BJ (cell line): ENCODE measurements around the gene IGFBP6. TPM values are rescaled to one million over a fixed set of nuclear protein-coding genes. Genes with fewer than 3 reads are reported as not detected.
"Not testable (repeated sequence)": the region's sequence is repeated elsewhere in the genome, so short reads cannot be mapped to it uniquely, and the experiment has no call there.

ENCODE experiments used
- CTCF ChIA-PET: fragments of 350-600 bp; formaldehyde crosslinking; extraction: SDS; loops from one replicate; lab custom pipeline; 2021; ENCODE audit warnings: antibody characterized with exemption, inconsistent platforms; lab: Yijun Ruan, JAX
- POLR2A ChIA-PET: fragments of 300-600 bp; sonication (Branson Sonifier 250); formaldehyde crosslinking; extraction: SDS; loops from one replicate; lab custom pipeline; 2021; ENCODE audit warnings: antibody characterized with exemption; lab: Charles Lee
- DNase-seq: peaks from one replicate; pipeline ENCODE4 v3.0.0-alpha.2; 2011; ENCODE audit warnings: low read depth
- H3K27me3 ChIP-seq: 2 replicates; pipeline ENCODE4 v1.6.0; 2011; ENCODE audit warnings: low read length; ENCODE audit not compliant: control insufficient read depth, insufficient read depth
- H3K36me3 ChIP-seq: 2 replicates; pipeline ENCODE4 v1.5.1; 2011; ENCODE audit warnings: low read length; ENCODE audit not compliant: control insufficient read depth, insufficient read depth
- H3K4me3 ChIP-seq: 2 replicates; pipeline ENCODE4 v1.5.1; 2011; ENCODE audit warnings: low read depth, mild to moderate bottlenecking, control low read depth, low read length
- CTCF ChIP-seq: IDR thresholded peaks from 2 replicates; pipeline ENCODE4 v1.5.1; 2011; ENCODE audit warnings: low read depth, mild to moderate bottlenecking, control low read depth, inconsistent platforms, low read length, moderate library complexity; ENCODE audit not compliant: insufficient read depth
- polyA plus RNA-seq: library from polyadenylated mRNA; depleted of rRNA; stranded (reverse); fragments of >200 nt; gene quantifications from 2 replicates; pipeline ENCODE4 v1.2.3, GENCODE V29; 2011

The IGFBP6 gene
- polyA plus RNA-seq, 1 experiment, result 860 TPM

- CTCF ChIA-PET, result no interaction called here
- no peak overlapping the region for H3K4me3 ChIP-seq
- POLR2A ChIA-PET, result no interaction called here
- no peak for DNase-seq
- H3K36me3 ChIP-seq, result peaks cover 2% of the 10 kb centered on the region; the same call in 1 of the 2 replicates
- TF ChIP-seq CTCF, result no peak
- no peaks in the 10 kb centered on the region for H3K27me3 ChIP-seq
Measured at GRCh38 chr12:53107122-53107521, 9.7 kb downstream of the IGFBP6 start.

- H3K36me3 ChIP-seq, DNase-seq, H3K4me3 ChIP-seq, POLR2A ChIA-PET, H3K27me3 ChIP-seq: not testable (repeated sequence)
- CTCF ChIA-PET, result interaction anchor here (0.8 to 1.4 kb wide), 2 partner anchors 12 to 14 kb away, joined by 3 to 5 read pairs; no protein-coding TSS in a partner anchor
Measured at GRCh38 chr12:53112431-53112830, 15.0 kb downstream of the IGFBP6 start.

GRCh38 chr12:53113136-53113705 lies 15.8 kb downstream of the IGFBP6 start:
- H3K4me3 ChIP-seq, result no peak overlapping the region
- CTCF ChIA-PET, result interaction anchor here (0.8 to 1.2 kb wide), 2 partner anchors 10 to 14 kb away, joined by 5 read pairs; partner anchors contain the start of gene SOAT2
- H3K36me3 ChIP-seq, result no peaks in the 10 kb centered on the region
- no peaks in the 10 kb centered on the region for H3K27me3 ChIP-seq
- POLR2A ChIA-PET, result no interaction called here
- TF ChIP-seq CTCF, result no peak
- DNase-seq, result no peak

- TF ChIP-seq CTCF, result no peak
- Histone ChIP-seq H3K27me3 (no peaks in the 10 kb centered on the region), H3K36me3 (no peaks in the 10 kb centered on the region), H3K4me3 (no peak overlapping the region)
- no peak for DNase-seq
- ChIA-PET CTCF (interaction anchor here (0.8 to 1.2 kb wide), 2 partner anchors 11 to 15 kb away, joined by 5 read pairs; partner anchors contain the start of gene SOAT2), POLR2A (no interaction called here)
Measured at GRCh38 chr12:53113951-53114350, 16.5 kb downstream of the IGFBP6 start.

GRCh38 chr12:53115112-53115890 lies 17.8 kb downstream of the IGFBP6 start:
- Histone ChIP-seq H3K36me3 (no peaks in the 10 kb centered on the region), H3K27me3 (no peaks in the 10 kb centered on the region), H3K4me3 (no peak overlapping the region)
- ChIA-PET CTCF (interaction anchor here (1.4 to 1.5 kb wide), 2 partner anchors 20 to 49 kb away, joined by 3 to 4 read pairs; no protein-coding TSS in a partner anchor), POLR2A (no interaction called here)
- no peak for TF ChIP-seq CTCF
- no peak for DNase-seq
